Duodenal mucosa (tissue), 2 donors: Measurements from ENCODE around the gene PRSS22.

Experiments used
- H3K27ac ChIP-seq: one replicate; pipeline ENCODE4 v1.7.0; 2013; ENCODE audit warnings: low read depth, low read length
- H3K27me3 ChIP-seq, 2 donors: one replicate each; pipeline ENCODE4 v1.7.0; 2013; ENCODE audit warnings: low read length in 2 of 2, control low read depth in 1 of 2; ENCODE audit not compliant: insufficient read depth in 2 of 2, control insufficient read depth in 1 of 2
- H3K36me3 ChIP-seq, 2 donors: one replicate each; pipeline ENCODE4 v1.7.0; 2013; ENCODE audit warnings: low read length in 2 of 2, control low read depth in 1 of 2; ENCODE audit not compliant: insufficient read depth in 2 of 2, control insufficient read depth in 1 of 2
- H3K4me1 ChIP-seq, 2 donors: one replicate each; pipeline ENCODE4 v1.7.0; 2013; ENCODE audit warnings: low read length in 2 of 2, control low read depth in 1 of 2; ENCODE audit not compliant: insufficient read depth in 2 of 2, control insufficient read depth in 1 of 2
- H3K4me3 ChIP-seq, 2 donors: one replicate each; pipeline ENCODE4 v1.7.0; 2013; ENCODE audit warnings: low read length in 2 of 2, low read depth in 1 of 2
- H3K9ac ChIP-seq, 2 donors: one replicate each; pipeline ENCODE4 v1.7.0; 2013; ENCODE audit warnings: low read length in 2 of 2, low read depth in 1 of 2
- H3K9me3 ChIP-seq, 2 donors: one replicate each; pipeline ENCODE4 v1.7.0; 2013; ENCODE audit warnings: low read length in 2 of 2, control low read depth in 1 of 2; ENCODE audit not compliant: control insufficient read depth in 1 of 2

The PRSS22 gene

GRCh38 chr16:2839650-2840450 lies 18.1 kb downstream of the PRSS22 start:
- Histone ChIP-seq H3K9me3 (no peaks in the 10 kb centered on the region), H3K36me3 (no peaks in the 10 kb centered on the region), H3K9ac (no peak overlapping the region), H3K4me3 (no peak overlapping the region), H3K27ac (no peak overlapping the region), H3K27me3 (peaks cover 0 to 5% of the 10 kb centered on the region in 2 donors), H3K4me1 (peaks cover 17 to 22% of the 10 kb centered on the region in 2 donors)

DNA sequence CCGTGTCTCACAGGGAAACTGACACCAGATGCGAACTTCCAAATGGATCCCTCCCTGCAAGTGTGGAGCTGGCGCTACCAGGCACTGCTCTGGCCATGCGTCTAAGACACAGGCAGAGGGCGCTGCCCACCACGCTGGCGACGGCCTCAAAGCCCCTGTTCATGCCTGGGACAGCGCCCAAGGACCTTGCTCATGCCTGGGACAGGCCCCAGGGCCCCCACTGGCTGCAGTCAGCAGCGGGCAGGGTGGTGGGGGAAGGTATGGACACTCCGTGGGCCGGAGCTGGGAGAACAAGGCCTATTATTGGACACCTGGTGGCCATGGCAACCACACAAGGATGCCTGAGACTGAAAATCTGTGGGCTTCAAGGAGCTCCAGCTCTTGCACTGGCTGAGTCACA lies 19.0 kb downstream of the PRSS22 start:
- Histone ChIP-seq H3K36me3 (no peaks in the 10 kb centered on the region), H3K9ac (no peak overlapping the region), H3K4me3 (no peak overlapping the region)

GRCh38 chr16:2836646-2837508 lies 21.1 kb downstream of the PRSS22 start:
- Histone ChIP-seq H3K36me3 (no peaks in the 10 kb centered on the region), H3K27ac (no peak overlapping the region), H3K4me3 (no peak overlapping the region), H3K9me3 (no peaks in the 10 kb centered on the region), H3K27me3 (peaks cover 0 to 5% of the 10 kb centered on the region in 2 donors), H3K4me1 (peaks cover 14% of the 10 kb centered on the region in 2 donors), H3K9ac (no peak overlapping the region)

More for the DNA sequence above, 19.0 kb downstream of the PRSS22 start:
- peaks cover 17 to 22% of the 10 kb centered on the region in 2 donors for H3K4me1 ChIP-seq
- H3K27me3 ChIP-seq: peaks cover 0 to 5% of the 10 kb centered on the region in 2 donors
- no peak overlapping the region for H3K27ac ChIP-seq
- H3K9me3 ChIP-seq: no peaks in the 10 kb centered on the region

DNA sequence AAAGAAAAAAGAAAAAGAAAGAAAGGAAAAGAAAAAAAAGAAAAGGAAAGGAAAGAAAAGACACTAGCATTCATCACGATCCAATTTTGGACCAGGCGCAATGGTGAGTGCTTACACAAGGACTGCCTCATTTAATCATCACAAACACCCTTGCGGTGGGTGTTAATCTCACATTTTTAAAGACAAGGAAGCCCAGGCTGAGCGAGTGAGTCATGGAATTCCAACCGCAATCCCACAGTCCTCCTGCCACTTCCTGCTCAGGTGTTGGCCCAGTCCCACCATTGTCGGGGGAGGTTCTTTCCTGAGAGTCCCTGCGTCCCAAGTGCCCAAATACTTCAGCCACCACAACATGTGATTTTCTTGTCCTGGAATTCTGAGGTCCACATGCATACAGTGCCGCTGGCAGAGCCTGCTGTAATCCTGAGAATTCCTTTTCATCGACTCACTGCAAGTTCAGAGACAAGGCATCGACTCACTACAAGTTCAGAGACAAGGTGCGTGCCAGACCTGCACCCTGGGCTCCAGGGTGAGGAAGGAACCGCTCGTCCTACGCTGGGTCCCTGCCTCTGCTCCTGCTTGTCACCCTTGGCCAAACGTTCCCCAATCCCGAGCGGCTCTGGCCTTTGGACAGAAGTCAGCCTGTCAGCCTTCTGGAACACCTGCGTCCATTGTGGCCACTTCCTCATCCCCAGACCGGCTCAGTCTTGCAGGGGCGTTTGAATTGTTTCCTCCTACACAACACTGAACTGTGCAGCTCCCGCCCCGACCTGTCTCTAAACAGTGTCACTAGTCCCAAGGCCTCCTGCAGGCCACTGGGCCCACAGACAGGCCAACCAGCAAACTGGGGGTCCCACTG lies 22.1 kb downstream of the PRSS22 start:
- Histone ChIP-seq H3K4me3 (no peak overlapping the region), H3K27me3 (peaks cover 0 to 3% of the 10 kb centered on the region in 2 donors), H3K36me3 (no peaks in the 10 kb centered on the region), H3K27ac (no peak overlapping the region), H3K9ac (peak overlapping the region in 1 of 2 donors; percentile 39), H3K4me1 (peaks cover 10 to 11% of the 10 kb centered on the region in 2 donors), H3K9me3 (no peaks in the 10 kb centered on the region)

DNA sequence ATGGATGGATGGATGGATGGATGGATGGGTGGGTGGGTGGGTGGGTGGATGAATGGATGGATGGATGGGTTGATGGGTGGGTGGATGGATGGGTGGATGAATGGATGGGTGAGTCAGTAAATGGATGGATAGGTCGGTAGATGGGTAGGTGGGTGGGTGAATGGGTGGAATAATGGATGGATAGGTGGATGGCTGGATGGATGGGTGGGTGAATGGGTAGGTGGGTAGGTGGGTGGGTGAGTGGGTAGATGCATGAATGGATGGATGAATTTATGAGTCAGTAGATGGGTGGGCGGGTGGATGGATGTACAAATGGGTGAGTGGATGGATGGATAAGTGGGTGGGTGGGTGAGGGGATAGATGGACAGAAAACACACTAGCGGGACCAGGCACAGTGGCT lies 23.0 kb downstream of the PRSS22 start:
- Histone ChIP-seq H3K9me3 (no peaks in the 10 kb centered on the region), H3K4me1 (peaks cover 15 to 17% of the 10 kb centered on the region in 2 donors), H3K9ac (no peak overlapping the region), H3K27ac (no peak overlapping the region), H3K4me3 (no peak overlapping the region), H3K27me3 (peaks cover 0 to 3% of the 10 kb centered on the region in 2 donors), H3K36me3 (no peaks in the 10 kb centered on the region)

- no peak overlapping the region for H3K9ac ChIP-seq
- H3K27me3 ChIP-seq: peaks cover 0 to 3% of the 10 kb centered on the region in 2 donors
- H3K4me1 ChIP-seq: peaks cover 22 to 24% of the 10 kb centered on the region in 2 donors
- H3K9me3 ChIP-seq: no peaks in the 10 kb centered on the region
- H3K4me3 ChIP-seq: no peak overlapping the region
- no peaks in the 10 kb centered on the region for H3K36me3 ChIP-seq
- H3K27ac ChIP-seq: no peak overlapping the region
Observed at GRCh38 chr16:2833776-2834175, 24.2 kb downstream of the PRSS22 start.

GRCh38 chr16:2831203-2831602 lies 26.8 kb downstream of the PRSS22 start:
- no peak overlapping the region for H3K9ac ChIP-seq
- no peaks in the 10 kb centered on the region for H3K9me3 ChIP-seq
- no peak overlapping the region for H3K27ac ChIP-seq
- peaks cover 21 to 22% of the 10 kb centered on the region in 2 donors for H3K4me1 ChIP-seq
- no peaks in the 10 kb centered on the region for H3K36me3 ChIP-seq
- no peaks in the 10 kb centered on the region for H3K27me3 ChIP-seq
- no peak overlapping the region for H3K4me3 ChIP-seq

DNA sequence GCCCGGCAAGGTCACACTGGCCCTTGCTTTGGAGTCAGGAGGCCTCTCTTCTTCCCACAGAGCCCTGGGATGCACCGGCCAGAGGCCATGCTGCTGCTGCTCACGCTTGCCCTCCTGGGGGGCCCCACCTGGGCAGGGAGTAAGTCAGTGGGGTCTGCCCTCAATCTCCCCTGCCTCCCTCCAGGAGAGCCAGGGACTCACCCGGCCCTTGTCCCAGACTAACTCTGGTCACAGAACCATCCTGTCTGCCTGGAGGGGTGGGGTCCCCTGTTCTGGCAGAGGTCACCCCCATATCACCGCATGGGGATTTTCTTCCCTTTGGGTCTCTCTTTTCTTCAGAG lies 27.6 kb downstream of the PRSS22 start:
- peaks cover 12 to 14% of the 10 kb centered on the region in 2 donors for H3K4me1 ChIP-seq
- no peaks in the 10 kb centered on the region for H3K36me3 ChIP-seq
- no peak overlapping the region for H3K27ac ChIP-seq
- no peaks in the 10 kb centered on the region for H3K27me3 ChIP-seq
- H3K9me3 ChIP-seq: no peaks in the 10 kb centered on the region
- H3K9ac ChIP-seq: no peak overlapping the region
- H3K4me3 ChIP-seq: no peak overlapping the region

GRCh38 chr16:2829501-2830354 lies 28.2 kb downstream of the PRSS22 start, which contains the start of gene ZG16B:
TSS of gene ZG16B (plus strand) at chr16:2830303. CDS start at chr16:2830442, 139 bp downstream.
- H3K36me3 ChIP-seq: no peaks in the 10 kb centered on the region
- H3K27ac ChIP-seq: no peak within 1 kb of the TSS
- no peak within 1 kb of the TSS for H3K9ac ChIP-seq
- H3K4me1 ChIP-seq: peaks cover 12 to 13% of the 10 kb centered on the region in 2 donors
- H3K27me3 ChIP-seq: no peaks in the 10 kb centered on the region
- no peak within 1 kb of the TSS for H3K4me3 ChIP-seq
- no peaks in the 10 kb centered on the region for H3K9me3 ChIP-seq
